Astrocyte of the cerebellum (primary cell): Measurements from ENCODE around the gene GMIP.

ENCODE experiments used
- DNase-seq: peaks from one replicate; pipeline ENCODE4 v3.0.0-alpha.2; 2011; ENCODE audit warnings: low read depth
- H3K4me3 ChIP-seq: 2 replicates; pipeline ENCODE4 v1.5.1; 2011; ENCODE audit warnings: mild to moderate bottlenecking, low read depth, low read length, moderate library complexity
- CTCF ChIP-seq: IDR thresholded peaks from 2 replicates; pipeline ENCODE4 v1.5.1; 2012; ENCODE audit warnings: low read length, low read depth, moderate library complexity, mild to moderate bottlenecking; ENCODE audit errors: missing control alignments
- in situ Hi-C: cut with HindIII; loops from 2 replicates; pipeline ENCODE4 v1.10.0; 2017; ENCODE audit warnings: low sequenced_read_pairs

The GMIP gene

GRCh38 chr19:19584356-19584755, 59.1 kb downstream of the GMIP start:
- no peak for TF ChIP-seq CTCF
- in situ Hi-C loops, result no loop called here
- no peak for DNase-seq
- no peak overlapping the region for H3K4me3 ChIP-seq

- no peak for DNase-seq
- in situ Hi-C loops, result no loop called here
- H3K4me3 ChIP-seq, result no peak overlapping the region
- no peak for TF ChIP-seq CTCF
Measured at GRCh38 chr19:19582471-19582870, 61.0 kb downstream of the GMIP start.

- H3K4me3 ChIP-seq, result no peak overlapping the region
Measured at GRCh38 chr19:19581391-19581790, 62.1 kb downstream of the GMIP start.

GRCh38 chr19:19580418-19580817, 63.0 kb downstream of the GMIP start:
- no peak for TF ChIP-seq CTCF
- in situ Hi-C loops, result no loop called here
- no peak for DNase-seq
- no peak overlapping the region for H3K4me3 ChIP-seq

More at GRCh38 chr19:19581391-19581790, 62.1 kb downstream of the GMIP start:
- TF ChIP-seq CTCF, result no peak
- in situ Hi-C loops, result no loop called here
- DNase-seq, result no peak

GRCh38 chr19:19579533-19580361, 63.7 kb downstream of the GMIP start:
- DNase-seq, result no peak
- TF ChIP-seq CTCF, result no peak
- in situ Hi-C loops, result no loop called here
- no peak overlapping the region for H3K4me3 ChIP-seq
